NOMO-1 treated with DMSO at 0.1 percent for 48 hours (cell line): ENCODE data around the gene CDR2.
"Not testable (repeated sequence)": the region's sequence is repeated elsewhere in the genome, so short reads cannot be mapped to it uniquely, and the experiment has no call there.

Experiments
- DNase-seq: peaks from one replicate; lab custom pipeline; 2025; ENCODE audit not compliant: unreplicated experiment; lab: John Stamatoyannopoulos, UW

The CDR2 gene

DNA sequence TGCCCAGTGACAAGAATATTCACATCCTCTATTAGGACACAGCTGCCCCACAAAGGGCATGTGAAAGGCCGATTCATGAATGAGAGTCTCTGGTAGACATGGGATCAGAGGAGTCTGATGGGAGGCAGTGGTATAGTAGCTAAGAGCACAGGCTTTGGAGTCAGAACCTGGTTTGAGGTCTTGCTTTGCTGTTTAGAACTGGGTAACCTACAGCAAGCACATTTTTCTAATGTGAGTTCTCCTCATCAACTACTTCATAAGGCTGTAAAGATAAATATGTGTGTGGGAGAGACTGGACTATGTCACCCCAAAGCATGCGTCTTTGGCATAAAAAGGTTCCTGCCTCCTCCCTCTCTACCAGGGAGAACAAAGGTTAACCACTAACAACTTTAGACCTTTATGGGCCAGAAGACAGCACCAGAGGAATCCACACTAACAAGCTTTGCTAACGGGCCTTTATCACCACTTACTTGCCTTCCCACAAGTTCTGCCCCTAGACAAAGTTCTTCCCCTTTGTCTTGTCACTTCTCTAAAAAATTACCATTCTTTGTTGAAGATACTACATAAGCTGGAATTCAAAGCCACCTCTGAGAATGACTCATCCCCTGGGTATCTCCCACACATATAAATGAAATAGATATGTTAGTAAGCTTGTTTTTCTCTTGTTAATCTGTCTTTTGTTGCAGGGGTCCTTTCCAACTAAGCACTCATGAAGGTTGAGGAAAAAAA is 21.1 kb downstream of the CDR2 start:
- DNase-seq: peak; percentile 91

GRCh38 chr16:22352723-22353122 is 21.7 kb downstream of the CDR2 start:
- DNase-seq: no peak

DNA sequence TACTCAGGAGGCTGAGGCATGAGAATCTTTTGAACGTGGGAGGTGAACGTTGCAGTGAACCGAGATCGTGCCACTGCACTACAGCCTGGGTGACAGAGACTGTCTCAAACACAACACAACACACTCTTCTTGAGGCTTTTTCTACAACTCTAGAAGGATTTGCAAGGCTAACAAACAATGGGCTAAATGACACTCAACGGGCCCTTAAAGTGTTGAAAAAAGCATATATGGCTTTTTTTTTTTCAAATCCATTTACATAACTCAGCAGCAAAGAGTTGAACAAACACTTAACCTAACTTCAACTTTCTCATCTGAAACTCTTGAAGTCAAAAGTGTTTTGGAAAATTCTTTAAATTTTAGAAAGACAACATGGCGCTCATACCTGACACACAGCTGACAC is 22.3 kb downstream of the CDR2 start:
- DNase-seq: no peak

DNA sequence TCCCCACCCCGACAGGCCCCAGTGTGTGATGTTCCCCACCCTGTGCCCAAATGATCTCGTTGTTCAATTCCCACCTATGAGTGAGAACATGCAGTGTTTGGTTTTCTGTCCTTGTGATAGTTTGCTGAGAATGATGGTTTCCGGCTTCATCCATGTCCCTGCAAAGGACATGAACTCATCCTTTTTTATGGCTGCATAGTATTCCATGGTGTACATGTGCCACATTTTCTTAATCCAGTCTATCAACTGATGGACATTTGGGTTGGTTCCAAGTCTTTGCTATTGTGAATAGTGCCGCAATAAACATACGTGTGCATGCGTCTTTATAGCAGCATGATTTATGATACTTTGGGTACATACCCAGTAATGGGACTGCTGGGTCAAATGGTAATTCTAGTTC is 23.4 kb downstream of the CDR2 start:
- DNase-seq: not testable (repeated sequence)

DNA sequence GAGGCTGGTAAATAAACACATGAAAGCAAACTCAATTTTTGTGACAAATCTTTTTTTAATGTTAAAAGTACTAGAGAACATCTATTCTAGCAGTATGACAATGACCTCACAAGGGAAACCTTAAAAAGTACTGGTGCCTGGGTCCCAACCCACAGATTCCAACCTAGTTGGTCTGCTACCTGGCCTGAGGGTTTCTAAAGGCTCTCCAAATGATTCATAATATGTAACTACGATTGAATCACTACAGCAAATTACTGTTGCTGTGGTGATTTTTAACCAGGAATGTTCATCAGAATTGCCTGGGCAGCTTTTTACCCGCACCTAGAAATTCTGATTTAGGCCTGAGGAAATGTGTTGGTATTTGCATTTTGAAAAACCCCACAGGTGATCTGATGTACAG is 26.1 kb downstream of the CDR2 start:
- DNase-seq: no peak

- no peak for DNase-seq
These were observed 27.2 kb downstream of the CDR2 start for GRCh38 chr16:22347100-22347820.

DNA sequence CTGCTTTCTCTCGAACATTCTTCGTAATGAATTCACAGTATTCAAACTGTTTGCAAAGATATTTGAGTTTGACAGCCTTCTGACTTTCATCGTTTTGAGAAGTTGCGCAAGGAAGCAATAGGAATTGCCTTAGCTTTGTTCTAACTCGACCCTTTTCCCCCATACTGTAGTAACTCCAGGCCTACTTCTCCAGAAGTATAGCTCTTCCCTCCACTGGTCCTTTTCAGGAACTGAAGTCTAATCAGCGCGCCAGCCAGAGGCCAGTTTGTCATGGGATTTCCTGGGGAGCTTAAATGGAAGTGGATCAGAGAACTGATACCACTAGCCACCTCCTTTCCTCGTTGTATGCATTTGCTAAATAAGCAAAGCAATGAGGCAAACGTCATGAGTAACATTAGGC is 27.9 kb downstream of the CDR2 start:
- DNase-seq: no peak

GRCh38 chr16:22342082-22342481 is 32.3 kb downstream of the CDR2 start:
- no peak for DNase-seq

GRCh38 chr16:22340945-22341344 is 33.5 kb downstream of the CDR2 start:
- DNase-seq: no peak

DNA sequence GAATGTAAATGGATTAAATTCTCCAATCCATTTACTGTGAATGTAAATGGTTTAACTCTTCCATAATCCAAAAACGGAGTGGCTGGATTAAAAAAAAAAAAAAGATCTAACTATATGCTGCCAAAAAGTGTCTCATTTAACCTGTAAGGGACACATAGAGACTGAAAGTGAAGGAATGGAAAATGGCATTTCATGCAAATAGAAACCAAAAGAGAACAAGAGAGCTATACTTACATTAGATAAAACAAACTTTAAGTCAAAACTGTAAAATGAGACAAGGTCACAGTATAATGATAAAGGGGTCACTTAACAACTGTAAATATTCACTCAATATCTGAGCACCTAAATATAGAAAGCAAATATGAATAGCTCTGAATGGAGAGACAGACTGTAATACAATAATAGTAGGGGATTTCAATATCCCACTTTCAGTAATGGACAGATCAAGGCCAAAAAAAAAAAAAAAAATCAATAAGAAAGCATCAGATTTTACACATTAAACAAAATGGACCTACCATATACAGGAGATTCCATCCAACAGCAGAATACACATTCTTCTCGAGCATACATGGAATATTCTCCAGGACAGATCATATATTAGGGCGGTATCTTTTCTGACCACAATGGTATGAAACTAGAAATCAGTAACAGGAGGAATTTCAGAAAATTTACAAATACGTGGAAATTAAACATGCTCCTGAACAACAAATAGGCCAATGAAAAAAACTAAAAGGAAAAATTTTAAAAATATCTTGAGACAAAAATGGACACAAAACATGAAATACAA is 36.4 kb downstream of the CDR2 start:
- no peak for DNase-seq

GRCh38 chr16:22337045-22337444 is 37.4 kb downstream of the CDR2 start:
- no peak for DNase-seq

GRCh38 chr16:22336581-22336980 is 37.8 kb downstream of the CDR2 start:
- DNase-seq: no peak

DNA sequence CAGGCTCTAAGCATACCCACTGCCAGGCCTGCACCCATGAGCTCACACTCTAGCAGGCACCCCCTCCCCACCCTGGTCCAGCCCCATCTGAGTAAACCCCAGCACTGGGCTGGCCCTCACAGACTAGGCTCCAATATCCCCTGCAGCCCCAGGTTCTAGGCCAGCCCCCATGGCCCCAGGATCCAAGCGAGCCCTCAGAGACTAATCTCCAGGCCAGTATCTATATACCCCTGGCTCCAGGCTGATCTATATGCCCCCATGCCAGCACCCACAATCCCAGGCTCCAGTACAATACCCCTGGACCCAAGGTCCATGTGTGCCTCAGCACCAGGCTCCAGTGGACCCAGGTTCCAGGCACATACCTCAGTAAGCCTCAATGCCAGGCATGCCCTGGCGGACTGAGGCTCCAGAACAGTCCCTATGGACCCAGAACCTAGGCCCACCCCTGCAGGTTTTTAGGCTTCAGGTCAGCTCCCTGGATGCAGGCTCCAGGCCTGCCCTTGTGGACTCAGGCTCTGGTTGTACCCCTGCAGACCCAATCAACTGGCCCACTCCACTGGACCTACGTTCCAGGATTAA is 38.7 kb downstream of the CDR2 start:
- no peak for DNase-seq

GRCh38 chr16:22333457-22333994 is 40.9 kb downstream of the CDR2 start:
- no peak for DNase-seq

DNA sequence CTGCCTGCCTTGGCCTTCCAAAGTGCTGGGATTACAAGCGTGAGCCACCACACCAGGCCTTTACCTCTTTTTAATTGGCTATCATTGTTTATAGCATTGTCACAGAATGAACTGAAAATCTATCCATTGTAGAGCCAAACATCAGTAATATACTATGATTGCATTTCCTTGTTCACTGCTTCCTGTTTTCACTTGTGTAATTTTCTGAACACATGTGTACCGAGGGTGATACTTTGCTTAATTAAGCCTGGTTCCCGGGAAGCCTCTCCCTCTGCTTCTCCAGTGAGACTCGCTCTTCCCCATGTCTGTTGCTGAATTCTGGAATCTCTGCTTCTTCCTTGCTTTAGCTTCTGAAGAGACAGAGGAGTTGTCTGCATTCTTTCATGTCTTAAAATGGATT is 44.1 kb downstream of the CDR2 start:
- peak; percentile 12 for DNase-seq

DNA sequence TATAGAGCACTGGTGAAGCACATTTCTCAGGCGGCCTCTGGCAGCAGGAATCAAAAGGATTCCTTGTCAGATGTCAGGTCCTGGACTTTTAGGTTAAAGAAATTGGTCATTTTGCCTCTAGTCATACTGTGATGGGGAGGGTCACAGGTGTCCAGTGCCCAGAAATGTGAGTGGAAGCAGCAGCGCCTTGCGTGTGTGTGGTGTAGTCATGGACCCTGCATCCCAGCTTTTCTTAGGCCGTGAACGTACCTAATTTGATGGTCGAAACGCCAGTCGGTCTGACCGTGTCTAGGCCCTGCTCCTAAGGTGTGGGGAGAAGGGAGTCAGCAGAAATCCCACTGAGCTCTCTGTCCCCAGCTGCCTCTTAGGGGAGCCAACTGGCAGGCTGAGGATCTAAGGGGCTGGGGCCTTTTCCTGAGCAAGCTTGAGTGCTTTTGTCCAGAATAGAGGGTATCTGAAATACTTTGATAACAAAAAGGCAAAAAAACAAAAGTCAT is 45.2 kb downstream of the CDR2 start:
- no peak for DNase-seq

- DNase-seq: no peak
These were observed 46.2 kb downstream of the CDR2 start for GRCh38 chr16:22328081-22328725.

DNA sequence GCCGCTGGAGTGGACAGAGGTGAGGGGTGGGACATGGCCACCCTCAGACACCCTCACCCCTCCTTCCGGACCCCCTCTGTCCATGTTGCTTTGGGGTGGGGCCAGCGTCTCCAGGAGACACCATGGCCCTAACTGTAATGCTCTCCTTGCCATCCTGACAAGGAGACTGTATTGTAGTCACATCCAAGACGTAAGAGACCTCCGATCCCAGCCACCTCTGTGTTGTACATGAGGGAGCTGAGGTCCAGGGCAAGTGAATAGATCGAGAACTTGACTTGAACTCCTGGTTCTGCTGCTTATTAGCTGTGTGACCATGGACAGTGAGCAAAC is 47.0 kb downstream of the CDR2 start:
- DNase-seq: no peak

DNA sequence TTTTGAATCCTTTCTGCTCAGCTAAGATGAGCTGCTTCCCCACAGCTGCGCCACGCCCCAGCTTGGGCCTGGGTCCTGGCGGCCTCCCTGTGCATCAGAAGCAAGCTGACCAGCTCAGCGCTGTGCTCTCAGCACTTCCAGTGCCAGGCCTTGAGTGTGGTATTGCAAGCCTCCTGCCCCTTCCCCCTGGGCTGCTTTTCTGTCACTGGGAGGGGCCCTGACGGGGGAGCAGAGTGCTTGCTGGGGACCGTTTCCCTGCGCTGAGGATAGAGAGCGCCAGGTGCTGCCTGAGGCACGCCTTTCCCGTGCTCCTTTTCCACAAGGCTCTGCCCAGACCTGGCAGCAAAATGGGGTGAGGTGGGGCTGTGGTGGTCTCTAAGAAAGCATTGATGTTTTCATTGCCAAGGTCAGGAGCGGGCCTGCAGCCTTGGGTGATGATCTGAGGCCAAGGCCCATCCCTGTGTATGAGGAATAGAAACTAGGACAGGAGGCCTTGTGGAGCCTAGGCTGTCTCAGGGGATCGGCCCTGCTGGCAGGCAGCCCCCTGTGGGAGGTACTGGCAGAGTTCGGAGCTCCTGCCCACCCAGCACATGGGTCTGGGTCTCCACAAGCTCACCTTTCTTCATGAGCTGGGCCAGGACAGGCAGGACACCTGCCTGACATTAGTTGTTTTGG is 47.5 kb downstream of the CDR2 start:
- no peak for DNase-seq

DNA sequence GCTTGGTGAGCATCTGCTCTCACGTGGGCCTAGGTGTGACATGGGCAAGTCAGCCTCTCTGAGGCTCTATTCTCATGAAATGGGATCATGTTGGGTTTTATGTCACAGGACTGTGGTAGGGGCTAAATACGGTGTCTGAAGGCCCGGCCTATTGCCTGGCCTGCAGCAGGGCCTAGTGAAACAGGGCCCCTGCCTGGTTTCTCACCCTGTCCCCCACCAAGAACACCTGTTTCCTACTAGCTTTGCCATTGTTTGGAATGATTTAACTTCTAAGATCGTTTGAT is 48.1 kb downstream of the CDR2 start:
- DNase-seq: no peak
